Fibroblast of the aortic adventitia (primary cell): Measurements from ENCODE around the gene DIP2B. TPM values are rescaled to one million over a fixed set of nuclear protein-coding genes. Genes with fewer than 3 reads are reported as not detected.

Experiments
- DNase-seq: peaks from one replicate; pipeline ENCODE4 v3.0.0-alpha.2; 2010; ENCODE audit warnings: low read depth
- H3K4me3 ChIP-seq: 2 replicates; pipeline ENCODE4 v1.5.1; 2011; ENCODE audit warnings: low read depth, mild to moderate bottlenecking, control low read depth, low read length, moderate library complexity
- total RNA-seq: library from RNA; depleted of rRNA; stranded (reverse); fragments of >200 nt; gene quantifications from 2 replicates; pipeline ENCODE4 v1.2.3, GENCODE V29; 2012; ENCODE audit warnings: low replicate concordance
- TF ChIP-seq, protein P1 (sequence below): IDR thresholded peaks from 2 replicates; pipeline ENCODE4 v1.5.1; 2011; ENCODE audit warnings: mild to moderate bottlenecking, low read length, control low read depth, inconsistent platforms; ENCODE audit not compliant: insufficient read depth

DIP2B gene
- total RNA-seq, 1 donor, result 26.7 TPM

DNA sequence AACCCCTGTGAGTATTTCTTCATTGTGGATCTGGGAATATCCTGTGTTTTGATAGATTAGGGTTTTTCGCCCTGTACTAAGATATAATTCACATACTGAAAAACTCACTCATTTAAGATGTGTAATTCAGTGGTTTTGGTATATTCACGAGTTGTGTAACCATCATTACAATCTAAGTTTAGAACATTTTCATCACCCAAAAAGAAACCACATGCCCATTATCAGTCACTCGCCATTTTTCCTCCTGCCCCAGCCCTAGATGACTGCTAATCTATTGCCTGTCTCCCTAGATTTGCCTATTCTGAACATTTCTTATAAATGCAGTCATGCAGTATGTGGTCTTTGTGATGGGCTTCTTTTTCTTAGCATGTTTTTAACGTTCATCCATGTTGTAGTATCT is 191.2 kb downstream of the DIP2B start:
- no peak overlapping the region for H3K4me3 ChIP-seq
- TF ChIP-seq, protein P1, sequence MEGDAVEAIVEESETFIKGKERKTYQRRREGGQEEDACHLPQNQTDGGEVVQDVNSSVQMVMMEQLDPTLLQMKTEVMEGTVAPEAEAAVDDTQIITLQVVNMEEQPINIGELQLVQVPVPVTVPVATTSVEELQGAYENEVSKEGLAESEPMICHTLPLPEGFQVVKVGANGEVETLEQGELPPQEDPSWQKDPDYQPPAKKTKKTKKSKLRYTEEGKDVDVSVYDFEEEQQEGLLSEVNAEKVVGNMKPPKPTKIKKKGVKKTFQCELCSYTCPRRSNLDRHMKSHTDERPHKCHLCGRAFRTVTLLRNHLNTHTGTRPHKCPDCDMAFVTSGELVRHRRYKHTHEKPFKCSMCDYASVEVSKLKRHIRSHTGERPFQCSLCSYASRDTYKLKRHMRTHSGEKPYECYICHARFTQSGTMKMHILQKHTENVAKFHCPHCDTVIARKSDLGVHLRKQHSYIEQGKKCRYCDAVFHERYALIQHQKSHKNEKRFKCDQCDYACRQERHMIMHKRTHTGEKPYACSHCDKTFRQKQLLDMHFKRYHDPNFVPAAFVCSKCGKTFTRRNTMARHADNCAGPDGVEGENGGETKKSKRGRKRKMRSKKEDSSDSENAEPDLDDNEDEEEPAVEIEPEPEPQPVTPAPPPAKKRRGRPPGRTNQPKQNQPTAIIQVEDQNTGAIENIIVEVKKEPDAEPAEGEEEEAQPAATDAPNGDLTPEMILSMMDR, result no peak
- no peak for DNase-seq

DNA sequence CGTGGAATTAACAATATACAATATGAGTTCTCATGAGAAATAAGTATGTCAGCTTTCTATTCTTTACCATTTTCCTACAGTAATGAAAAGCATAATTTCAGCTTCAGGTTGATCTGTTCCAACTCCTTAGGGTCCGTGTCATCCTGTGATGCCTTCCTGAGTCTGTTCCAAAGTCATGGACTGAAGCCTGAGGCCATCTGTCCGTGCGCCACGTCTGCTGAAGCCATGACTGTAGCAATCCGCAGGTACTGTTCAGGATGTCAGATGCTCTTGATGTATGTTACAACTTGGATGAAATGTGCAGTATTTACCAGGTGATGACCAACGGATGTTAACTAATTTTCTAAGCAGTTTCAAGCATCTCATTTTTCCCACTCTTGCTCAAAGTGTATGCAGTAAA is 192.1 kb downstream of the DIP2B start:
- TF ChIP-seq, protein P1, result no peak
- H3K4me3 ChIP-seq, result no peak overlapping the region
- no peak for DNase-seq

DNA sequence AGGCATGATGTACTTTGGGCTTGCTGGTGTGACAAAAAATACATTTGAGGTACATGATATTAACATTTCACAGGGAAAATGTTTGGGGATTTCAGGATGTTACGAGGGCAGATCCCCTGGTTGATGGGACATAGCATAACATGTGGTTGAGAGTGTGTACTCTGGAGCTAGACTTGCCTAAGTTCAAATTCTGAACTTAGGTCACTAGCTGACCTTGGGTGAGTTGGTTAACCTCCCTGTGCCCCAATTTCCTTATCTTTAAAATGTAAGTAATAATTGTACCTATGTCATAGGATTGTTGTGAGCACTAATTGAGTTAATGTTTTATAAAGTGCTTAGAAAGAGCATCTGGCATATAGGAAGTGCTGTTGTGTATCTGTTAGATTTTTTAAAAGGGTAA is 194.4 kb downstream of the DIP2B start:
- H3K4me3 ChIP-seq, result no peak overlapping the region
- TF ChIP-seq, protein P1, result no peak
- DNase-seq, result no peak

DNA sequence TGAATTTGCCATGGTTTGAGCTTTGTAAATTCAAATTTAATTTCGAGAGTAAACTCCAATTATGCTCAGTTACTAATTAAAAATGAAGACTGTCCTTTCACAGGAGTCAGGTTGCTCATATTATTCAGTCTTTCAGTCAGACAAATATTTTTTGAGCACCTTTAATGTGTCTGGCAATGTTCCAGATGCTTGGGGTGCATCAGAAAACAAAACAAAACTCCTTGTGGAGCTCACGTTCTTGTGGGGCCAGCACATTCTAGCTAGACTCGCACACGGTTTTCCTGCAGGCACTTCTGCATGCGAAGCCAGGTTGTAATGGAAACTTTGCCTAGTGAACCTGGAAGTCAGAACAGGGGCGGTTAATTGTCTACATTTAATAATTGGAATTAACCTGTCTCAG is 195.2 kb downstream of the DIP2B start:
- H3K4me3 ChIP-seq, result no peak overlapping the region
- no peak for DNase-seq
- TF ChIP-seq, protein P1, result no peak

DNA sequence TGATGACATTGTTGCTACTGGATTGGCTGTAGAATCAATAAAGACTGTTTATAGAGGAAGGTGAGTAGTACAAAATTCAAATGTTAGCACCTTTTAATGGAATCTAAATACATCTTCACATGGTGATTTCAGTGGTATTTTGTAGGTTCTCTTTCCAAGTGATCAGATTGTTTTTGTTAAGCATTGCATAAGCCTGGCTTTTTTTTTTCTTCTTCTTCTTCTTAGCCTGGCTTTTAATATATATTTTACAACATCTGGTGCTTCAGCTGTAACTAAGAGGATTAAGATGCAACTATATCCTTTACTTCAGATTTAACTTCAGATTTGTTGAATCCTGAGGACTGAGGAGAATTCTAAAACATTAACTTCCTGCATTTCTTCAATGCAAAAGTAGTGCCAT is 201.8 kb downstream of the DIP2B start:
- H3K4me3 ChIP-seq, result no peak overlapping the region
- TF ChIP-seq, protein P1, result no peak
- no peak for DNase-seq

DNA sequence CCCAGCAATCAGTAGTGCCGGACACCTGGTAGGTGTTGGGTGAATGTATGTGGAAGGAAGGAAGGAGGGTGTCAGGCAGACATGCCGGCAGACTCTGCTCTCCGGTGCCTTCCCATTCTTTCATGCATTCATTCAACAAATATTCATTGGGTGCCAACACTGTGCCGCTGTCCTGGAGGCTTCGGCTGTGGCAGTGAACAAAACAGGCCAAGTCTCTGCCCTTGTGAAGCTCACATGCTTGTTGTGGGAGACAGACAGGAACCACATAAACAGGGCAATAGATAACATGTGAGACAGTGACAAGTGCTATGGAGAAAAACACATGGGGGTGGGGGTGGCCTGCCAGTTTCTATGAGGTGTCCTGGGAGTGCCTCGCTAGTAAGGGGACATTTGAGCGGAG is 202.6 kb downstream of the DIP2B start:
- no peak for DNase-seq
- H3K4me3 ChIP-seq, result no peak overlapping the region
- TF ChIP-seq, protein P1, result no peak

DNA sequence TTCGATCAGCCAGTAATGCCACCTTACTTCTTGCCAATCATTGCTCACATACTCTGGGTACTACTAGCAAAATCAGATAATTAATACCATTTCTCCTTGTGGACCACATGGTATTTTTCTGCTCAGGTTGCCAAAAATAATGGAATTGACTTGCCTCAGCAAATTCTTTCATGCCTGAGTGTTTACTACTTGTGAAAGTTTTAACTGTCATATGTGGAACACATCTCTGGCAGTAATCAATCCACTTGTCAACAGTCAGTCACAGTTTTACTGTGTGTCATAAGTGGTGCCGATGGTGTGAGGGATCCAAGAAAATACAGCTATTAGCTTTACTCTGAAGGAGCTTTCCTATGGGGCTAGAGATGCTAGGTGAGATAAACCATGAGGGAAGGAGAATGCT is 203.8 kb downstream of the DIP2B start:
- no peak overlapping the region for H3K4me3 ChIP-seq
- no peak for DNase-seq
- TF ChIP-seq, protein P1, result no peak
